Measurements from ENCODE around the gene MRNIP.
A peak's percentile ranks its signal among the peaks of the same experiment; 100 is the strongest.

Gene MRNIP

GRCh38 chr5:179805070-179805528 lies 53.5 kb downstream of the MRNIP start:
- H3K4me3 ChIP-seq (ENCODE audit: low read length), result peak overlapping the region; percentile 71
- peaks cover 6% of the 10 kb centered on the region; the same call in 1 of the 2 replicates for H3F3A ChIP-seq (ENCODE audit: control insufficient read depth, insufficient read depth)

DNA sequence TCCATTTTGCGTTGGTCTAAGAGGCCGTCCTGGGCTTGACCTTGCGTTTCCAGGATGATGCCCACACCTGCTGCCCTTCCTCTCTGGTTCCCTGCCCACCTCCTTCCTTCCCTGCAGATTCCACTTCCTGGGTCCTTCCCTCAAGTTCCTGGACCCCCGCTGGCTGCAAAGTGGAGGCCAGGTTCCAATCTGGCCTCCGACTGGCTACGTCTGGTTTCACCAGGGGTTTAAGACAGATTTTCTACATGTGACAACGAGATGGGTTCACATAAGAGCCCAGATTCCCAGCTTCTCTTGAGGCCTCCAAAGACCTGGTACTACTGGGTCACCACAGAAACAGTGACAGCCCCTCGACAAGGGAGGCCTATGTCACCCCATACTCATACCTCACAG lies 54.1 kb downstream of the MRNIP start:
- Histone ChIP-seq H3K27ac (ENCODE audit: low read depth, low read length) (no peak overlapping the region), H3F3A (ENCODE audit: control insufficient read depth, insufficient read depth) (peaks cover 6% of the 10 kb centered on the region; the same call in 1 of the 2 replicates), H3K36me3 (ENCODE audit: control insufficient read depth, low read length) (peaks cover 12% of the 10 kb centered on the region; the same call in 1 of the 2 replicates), H3K9me2 (replicated peaks; ENCODE audit: control insufficient read depth, low read length) (no peaks in the 10 kb centered on the region), H4K20me1 (ENCODE audit: control insufficient read depth, insufficient read depth, low read depth, low read length) (no peaks in the 10 kb centered on the region), H3K4me2 (ENCODE audit: low read length) (peak overlapping the region; percentile 95), H3K27me3 (ENCODE audit: control insufficient read depth, low read length) (no peaks in the 10 kb centered on the region), H3K9me3 (ENCODE audit: control insufficient read depth, insufficient read depth, low read length) (no peaks in the 10 kb centered on the region), H3K79me2 (ENCODE audit: control insufficient read depth, low read length) (peaks cover 37% of the 10 kb centered on the region), H3K4me1 (ENCODE audit: control insufficient read depth, low read length) (peaks cover 26% of the 10 kb centered on the region), H3K4me3 (ENCODE audit: low read length) (no peak overlapping the region; the same call in 1 of the 2 replicates)
- TF ChIP-seq EZH2phosphoT487 (IDR thresholded peaks at IDR 0.05; ENCODE audit: borderline replicate concordance, low read length), result no peak
- TF ChIP-seq, protein P1, sequence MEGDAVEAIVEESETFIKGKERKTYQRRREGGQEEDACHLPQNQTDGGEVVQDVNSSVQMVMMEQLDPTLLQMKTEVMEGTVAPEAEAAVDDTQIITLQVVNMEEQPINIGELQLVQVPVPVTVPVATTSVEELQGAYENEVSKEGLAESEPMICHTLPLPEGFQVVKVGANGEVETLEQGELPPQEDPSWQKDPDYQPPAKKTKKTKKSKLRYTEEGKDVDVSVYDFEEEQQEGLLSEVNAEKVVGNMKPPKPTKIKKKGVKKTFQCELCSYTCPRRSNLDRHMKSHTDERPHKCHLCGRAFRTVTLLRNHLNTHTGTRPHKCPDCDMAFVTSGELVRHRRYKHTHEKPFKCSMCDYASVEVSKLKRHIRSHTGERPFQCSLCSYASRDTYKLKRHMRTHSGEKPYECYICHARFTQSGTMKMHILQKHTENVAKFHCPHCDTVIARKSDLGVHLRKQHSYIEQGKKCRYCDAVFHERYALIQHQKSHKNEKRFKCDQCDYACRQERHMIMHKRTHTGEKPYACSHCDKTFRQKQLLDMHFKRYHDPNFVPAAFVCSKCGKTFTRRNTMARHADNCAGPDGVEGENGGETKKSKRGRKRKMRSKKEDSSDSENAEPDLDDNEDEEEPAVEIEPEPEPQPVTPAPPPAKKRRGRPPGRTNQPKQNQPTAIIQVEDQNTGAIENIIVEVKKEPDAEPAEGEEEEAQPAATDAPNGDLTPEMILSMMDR (IDR thresholded peaks at IDR 0.05; ENCODE audit: low read depth, low read length, poor library complexity, severe bottlenecking), result no peak

More at GRCh38 chr5:179805070-179805528, 53.5 kb downstream of the MRNIP start:
- Histone ChIP-seq H3K4me2 (ENCODE audit: low read length) (peak overlapping the region; percentile 95), H3K9me3 (ENCODE audit: control insufficient read depth, insufficient read depth, low read length) (no peaks in the 10 kb centered on the region), H3K4me1 (ENCODE audit: control insufficient read depth, low read length) (peaks cover 26% of the 10 kb centered on the region), H4K20me1 (ENCODE audit: control insufficient read depth, insufficient read depth, low read depth, low read length) (no peaks in the 10 kb centered on the region), H3K27ac (ENCODE audit: low read depth, low read length) (no peak overlapping the region), H3K9me2 (replicated peaks; ENCODE audit: control insufficient read depth, low read length) (no peaks in the 10 kb centered on the region), H3K27me3 (ENCODE audit: control insufficient read depth, low read length) (no peaks in the 10 kb centered on the region), H3K79me2 (ENCODE audit: control insufficient read depth, low read length) (peaks cover 37% of the 10 kb centered on the region), H3K36me3 (ENCODE audit: control insufficient read depth, low read length) (peaks cover 7% of the 10 kb centered on the region; the same call in 1 of the 2 replicates)
- no peak for TF ChIP-seq EZH2phosphoT487 (IDR thresholded peaks at IDR 0.05; ENCODE audit: borderline replicate concordance, low read length)
- TF ChIP-seq, protein P1 (IDR thresholded peaks at IDR 0.05; ENCODE audit: low read depth, low read length, poor library complexity, severe bottlenecking), result no peak

GRCh38 chr5:179803651-179804554 lies 54.7 kb downstream of the MRNIP start:
- Histone ChIP-seq H3K4me1 (ENCODE audit: control insufficient read depth, low read length) (peaks cover 26% of the 10 kb centered on the region), H3K27me3 (ENCODE audit: control insufficient read depth, low read length) (no peaks in the 10 kb centered on the region), H3K79me2 (ENCODE audit: control insufficient read depth, low read length) (peaks cover 37% of the 10 kb centered on the region), H3K27ac (ENCODE audit: low read depth, low read length) (no peak overlapping the region), H4K20me1 (ENCODE audit: control insufficient read depth, insufficient read depth, low read depth, low read length) (no peaks in the 10 kb centered on the region), H3K9me3 (ENCODE audit: control insufficient read depth, insufficient read depth, low read length) (no peaks in the 10 kb centered on the region), H3K4me3 (ENCODE audit: low read length) (no peak overlapping the region), H3K36me3 (ENCODE audit: control insufficient read depth, low read length) (peaks cover 19% of the 10 kb centered on the region; the same call in 1 of the 2 replicates), H3K4me2 (ENCODE audit: low read length) (0 out of 2 replicates have a peak overlapping the region, but pooled peaks have one; percentile 21), H3K9me2 (replicated peaks; ENCODE audit: control insufficient read depth, low read length) (no peaks in the 10 kb centered on the region), H3F3A (ENCODE audit: control insufficient read depth, insufficient read depth) (peaks cover 6% of the 10 kb centered on the region; the same call in 1 of the 2 replicates)
- TF ChIP-seq EZH2phosphoT487 (IDR thresholded peaks at IDR 0.05; ENCODE audit: borderline replicate concordance, low read length), result no peak
- TF ChIP-seq, protein P1 (IDR thresholded peaks at IDR 0.05; ENCODE audit: low read depth, low read length, poor library complexity, severe bottlenecking), result no peak
